SK-N-DZ (cell line): ENCODE measurements around the gene NEGR1. TPM values are rescaled to one million over a fixed set of nuclear protein-coding genes. Genes with fewer than 3 reads are reported as not detected.
"Not testable (repeated sequence)": the region's sequence is repeated elsewhere in the genome, so short reads cannot be mapped to it uniquely, and the experiment has no call there.

ENCODE experiments used
- DNase-seq: peaks from one replicate; pipeline ENCODE4 v3.0.0-alpha.2; 2015; ENCODE audit warnings: low spot score
- polyA plus RNA-seq, 2 experiments: library from polyadenylated mRNA; depleted of rRNA; stranded (reverse); fragments of >200 nt; gene quantifications; 2 replicates each; pipeline ENCODE4 v1.2.3, GENCODE V29; 2014

Gene NEGR1
- polyA plus RNA-seq (2014; cell fraction: cytosol; rRNA removed), result 2.0 and 2.4 TPM in 2 replicates
- polyA plus RNA-seq (2014; cell fraction: nucleus; rRNA removed), result 0.84 and 0.96 TPM in 2 replicates

DNA sequence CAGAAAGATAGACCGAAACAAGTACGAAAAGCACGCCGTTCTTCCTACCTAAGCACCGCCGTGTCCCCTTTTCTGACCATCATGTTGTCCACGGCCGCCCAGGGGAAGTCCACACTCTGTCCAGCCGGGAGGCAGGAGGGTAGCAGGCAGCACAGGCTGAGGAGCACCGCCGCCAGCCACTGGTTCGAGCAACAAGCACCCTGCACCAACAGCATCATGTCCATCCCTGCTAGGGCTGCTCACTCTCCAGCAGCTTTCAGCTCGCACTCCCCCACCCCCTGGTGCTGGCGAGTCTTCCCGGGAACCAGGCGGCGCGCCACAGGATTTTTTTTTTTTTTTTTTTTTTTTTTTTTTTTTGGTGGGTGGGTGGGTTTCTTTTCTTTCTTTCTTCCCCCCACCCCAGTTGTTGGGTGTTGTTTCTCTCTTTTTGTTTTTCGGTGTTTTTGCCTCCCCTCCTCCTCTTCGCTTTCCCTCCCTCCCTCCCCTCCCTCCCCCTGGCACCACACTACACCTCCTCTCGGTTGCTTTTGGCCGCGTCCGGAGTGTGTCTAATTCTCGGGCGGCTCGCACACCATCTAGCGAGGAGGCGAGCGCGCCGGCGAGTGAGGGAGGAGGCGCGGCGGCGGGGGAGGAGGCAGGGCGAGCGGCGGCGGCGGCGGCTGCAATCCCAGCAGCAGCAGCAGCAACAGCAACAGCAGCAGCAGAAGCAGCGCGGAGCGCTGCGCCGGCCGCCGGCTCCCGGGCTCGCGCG, at the start of gene NEGR1:
Gene NEGR1 (minus strand): TSS at position 269 of the 751 bp plus-strand sequence.
- DNase-seq, result peak; percentile 90

DNA sequence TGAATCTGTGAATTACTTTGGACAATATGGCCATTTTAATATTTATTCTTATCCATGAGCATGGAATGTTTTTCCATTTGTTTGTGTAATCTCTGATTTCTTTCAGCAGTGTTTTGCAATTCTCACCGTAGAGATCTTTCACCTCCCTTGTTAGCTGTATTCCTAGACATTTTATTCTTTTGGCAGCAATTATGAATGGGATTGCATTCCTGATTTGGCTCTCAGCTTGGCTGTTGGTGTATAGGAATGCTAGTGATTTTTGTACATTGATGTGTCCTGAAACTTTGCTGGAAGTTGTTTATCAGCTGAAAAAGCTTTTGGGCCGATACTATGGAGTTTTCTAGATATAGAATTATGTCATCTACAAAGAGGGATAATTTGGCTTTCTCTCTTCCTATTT, 44.2 kb upstream of the NEGR1 start:
- no peak for DNase-seq

DNA sequence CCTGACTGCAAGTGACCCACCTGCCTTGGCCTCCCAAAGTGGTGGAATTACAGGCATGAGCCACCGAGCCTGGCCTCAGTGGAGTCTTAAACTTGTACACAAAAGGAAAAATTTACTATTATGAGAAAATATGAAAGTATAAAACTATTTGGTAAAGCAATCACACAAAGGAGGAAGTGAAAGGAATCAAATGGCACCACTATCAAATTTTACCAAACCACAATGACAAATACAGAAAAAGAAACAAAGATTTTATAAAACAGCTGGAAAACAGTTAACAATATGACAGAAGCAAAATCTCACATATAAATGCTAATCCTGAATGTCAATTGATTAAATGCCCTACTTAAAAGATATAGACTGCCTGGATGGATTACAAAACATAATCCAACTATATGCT, 42.1 kb upstream of the NEGR1 start:
- no peak for DNase-seq

DNA sequence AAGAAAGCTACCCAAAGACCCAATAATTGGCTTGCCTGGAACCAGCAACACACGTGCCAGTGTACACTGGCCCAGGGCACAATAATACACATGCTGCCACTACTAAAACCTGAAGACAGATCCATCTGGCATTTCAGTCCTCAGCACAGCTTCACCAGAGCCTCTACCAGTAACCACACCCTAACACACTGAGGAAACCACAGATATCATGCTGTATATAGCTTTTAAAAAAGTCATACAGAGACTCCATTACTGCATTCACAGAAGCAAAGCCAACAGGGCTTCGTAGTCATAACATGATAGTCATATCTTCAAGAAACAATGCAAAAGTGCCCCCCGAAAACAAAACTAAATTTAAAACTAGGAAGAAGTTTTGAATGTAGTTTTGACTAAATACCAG, 40.6 kb upstream of the NEGR1 start:
- DNase-seq, result no peak

DNA sequence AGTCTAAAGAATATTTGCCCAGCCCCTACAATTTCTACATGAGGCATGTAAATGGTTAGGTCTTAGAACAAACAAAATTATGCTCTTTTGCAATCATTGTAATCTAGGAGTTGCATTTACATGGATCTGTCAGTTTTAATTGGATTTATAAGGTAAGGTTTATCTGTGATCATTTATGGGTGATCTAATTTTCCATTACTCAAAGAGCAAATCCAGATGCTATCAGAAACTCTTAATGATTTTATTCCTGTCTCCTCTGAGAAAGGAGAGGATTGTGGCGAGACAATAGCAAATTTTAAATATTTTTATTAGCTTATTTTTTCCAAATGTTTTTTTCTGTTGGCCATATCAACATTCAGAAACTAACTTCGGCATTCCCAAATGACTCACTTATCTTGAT, 14.2 kb upstream of the NEGR1 start:
- peak; percentile 44 for DNase-seq

DNA sequence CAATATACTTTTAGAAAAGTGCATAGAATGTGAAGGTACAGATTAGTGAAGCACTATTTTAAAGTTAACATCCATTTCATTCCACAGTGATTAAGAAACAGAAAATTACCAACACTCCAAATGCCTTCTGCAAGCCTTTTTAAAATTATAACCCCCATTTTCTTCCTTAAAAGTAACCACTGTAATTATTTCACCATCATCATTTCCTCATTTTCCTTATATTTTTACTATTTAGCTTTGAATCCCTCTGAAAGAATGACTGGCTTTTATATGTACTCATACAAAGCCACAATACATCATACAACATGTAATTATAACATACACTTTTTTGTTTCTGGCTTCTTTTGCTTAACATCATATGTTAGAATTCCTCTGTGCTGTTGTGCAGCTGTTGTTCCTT, 6.5 kb upstream of the NEGR1 start:
- DNase-seq, result no peak

DNA sequence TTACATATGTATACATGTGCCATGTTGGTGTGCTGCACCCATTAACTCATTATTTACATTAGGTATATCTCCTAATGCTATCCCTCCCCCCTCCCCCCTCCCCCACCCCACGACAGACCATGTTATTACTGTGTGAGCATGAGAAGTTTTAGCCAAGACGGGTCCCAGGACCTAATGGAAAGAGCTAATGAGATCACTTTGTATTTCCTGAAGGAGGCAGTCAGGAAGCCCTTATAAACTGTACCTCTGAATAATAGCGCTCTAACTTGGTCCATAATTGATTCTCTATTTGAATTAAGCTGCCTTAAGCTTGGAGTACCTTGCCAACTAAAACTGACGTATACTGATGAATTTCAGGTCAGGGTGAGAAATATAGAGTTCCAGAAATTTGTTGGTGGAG, 4.1 kb upstream of the NEGR1 start:
- no peak for DNase-seq

DNA sequence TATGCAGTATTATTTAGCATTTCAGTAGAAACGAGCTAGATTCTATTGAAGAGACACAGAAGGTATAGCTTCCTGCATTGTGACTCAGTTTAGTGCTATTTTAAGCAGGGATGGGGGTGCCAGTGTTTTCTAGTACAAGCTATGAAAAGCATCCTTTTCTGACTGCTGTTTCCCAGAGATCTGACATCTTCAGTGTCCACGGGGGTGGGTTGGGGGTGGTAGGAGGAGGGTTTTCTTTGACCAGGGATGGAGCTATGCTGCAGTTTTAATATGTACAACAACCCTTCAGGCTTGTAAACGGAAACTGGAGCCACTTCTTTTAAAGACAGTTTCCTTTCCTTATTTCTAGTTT, 2.7 kb upstream of the NEGR1 start:
- no peak for DNase-seq

DNA sequence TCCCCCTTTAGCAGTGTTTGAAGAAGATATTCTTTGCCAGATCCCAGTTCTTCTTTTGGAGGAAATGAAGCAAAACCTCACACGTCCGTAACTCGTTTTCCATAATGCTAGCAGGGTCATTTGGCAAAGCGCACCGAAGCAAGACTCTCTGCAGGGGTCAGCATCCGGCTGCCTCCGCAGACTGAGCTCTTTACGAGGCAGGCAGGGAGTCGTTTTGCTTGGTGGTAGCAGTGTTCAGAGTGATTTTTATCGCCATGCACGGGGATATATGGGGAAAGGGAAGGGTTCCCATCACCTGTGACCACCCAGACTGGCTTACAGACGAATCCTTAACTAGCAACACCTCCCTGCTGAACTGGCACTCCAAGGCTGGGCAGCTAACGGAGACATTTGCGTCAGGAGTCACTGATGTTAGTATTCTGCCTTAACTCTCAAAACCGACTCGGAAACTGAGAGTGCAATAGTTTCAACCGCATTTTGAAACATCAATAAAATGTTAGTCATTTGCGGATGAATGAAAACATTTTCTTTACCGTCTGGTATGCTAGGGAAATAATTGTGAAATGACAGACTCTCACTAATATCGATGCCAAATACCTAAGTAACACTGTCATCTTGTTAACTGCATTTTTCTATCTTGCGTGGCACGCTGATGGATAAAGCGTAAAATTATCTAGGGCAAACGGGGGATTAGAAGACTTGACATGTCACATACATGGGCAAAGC, 2.2 kb upstream of the NEGR1 start:
- peak; percentile 76 for DNase-seq

DNA sequence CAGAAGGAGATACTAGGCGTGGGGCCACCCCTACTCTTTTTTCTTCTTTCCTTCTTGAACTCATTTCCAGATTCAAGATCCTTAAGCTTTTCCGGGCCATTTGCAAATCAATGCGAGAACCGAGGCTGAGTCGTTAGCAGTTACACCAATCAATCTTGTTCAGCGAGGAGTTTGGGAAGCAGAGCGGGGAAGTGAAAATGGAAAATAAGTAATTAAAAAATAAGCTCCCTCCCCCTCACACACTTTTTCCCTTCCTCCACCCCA, 1.7 kb upstream of the NEGR1 start:
- no peak for DNase-seq

DNA sequence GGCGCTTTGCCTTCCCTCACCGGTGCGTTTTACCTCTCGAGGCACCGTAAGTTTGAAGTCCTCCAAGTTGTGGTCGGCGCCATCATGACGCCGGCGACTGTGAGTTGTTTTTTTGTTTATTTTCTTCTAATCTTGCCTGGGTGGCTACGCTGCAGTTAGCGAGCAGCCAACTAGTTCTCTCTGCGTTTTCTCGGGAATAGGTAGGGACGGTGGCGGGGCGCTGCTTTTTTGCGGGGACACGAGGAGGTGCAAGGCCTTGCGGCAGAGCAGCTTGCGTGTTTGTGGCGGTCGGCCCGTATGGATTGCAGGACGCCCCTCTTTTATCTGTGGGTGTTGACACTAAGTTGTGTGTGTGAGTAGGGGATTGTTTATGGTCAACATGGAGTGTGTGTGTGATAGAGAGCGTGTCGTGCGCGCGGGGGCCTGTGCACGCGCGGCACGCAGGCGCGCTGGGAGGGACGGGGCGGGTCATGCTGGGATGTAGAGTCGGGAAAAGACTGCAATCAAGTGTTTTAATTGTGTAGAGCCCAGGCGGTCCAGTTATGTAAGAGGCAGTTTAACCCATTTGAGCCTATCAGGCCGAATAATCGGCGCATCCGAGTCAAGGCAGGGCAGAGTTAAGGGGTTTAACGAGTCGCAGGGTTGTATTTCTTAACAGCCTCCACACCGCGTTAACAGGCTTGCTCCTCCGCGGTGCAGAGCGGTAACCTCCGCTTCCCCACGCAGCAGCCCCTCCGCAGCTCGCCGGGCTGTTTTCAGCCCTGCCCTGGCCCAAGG, 1.2 kb upstream of the NEGR1 start:
- DNase-seq, result peak; percentile 75

DNA sequence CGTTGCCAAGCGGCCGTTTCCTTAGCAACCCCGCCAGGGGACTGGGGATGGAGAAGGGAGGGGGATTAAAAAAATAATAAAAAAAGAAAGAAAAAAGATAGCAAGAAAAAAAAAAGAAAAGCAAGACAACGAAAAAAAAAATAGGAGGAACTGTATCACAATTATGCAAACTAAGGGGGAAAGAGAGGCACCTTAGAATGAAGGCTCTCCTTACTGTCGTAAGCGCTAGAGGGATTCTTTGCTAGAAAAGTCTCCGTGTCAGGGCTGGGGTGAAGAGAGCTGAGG, 625 bp upstream of the NEGR1 start:
- DNase-seq, result no peak

DNA sequence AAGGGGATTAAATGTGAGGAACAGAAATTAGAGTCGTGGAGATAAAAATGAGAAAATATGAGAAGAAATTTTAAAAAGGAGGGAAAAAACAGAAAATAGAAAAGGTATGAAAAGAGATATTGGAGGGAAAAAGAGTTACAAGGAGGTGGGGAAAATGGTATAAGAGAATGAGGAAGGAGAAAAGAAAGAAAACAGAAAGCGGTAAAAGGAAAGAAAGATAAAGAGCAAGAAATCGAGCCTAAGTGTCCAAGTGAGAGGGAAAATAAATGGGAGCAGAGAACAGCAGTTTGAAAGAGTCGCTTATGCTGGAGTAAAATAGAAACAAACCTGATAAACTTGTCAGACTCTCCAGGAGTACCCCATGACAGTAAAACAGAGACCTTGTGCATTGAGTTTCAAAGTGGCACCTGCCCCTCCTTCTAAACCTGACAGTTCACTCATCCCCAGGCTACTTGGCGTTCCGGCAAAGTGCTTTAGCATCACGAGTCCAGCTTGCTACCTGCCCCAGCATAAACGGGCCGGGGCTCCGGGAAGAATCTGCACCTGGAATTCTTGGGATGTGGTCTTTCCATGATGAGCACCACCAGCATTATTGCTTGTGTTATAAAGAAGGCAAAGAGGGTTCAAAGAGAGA, 585 bp downstream of the NEGR1 start:
- DNase-seq, result no peak

DNA sequence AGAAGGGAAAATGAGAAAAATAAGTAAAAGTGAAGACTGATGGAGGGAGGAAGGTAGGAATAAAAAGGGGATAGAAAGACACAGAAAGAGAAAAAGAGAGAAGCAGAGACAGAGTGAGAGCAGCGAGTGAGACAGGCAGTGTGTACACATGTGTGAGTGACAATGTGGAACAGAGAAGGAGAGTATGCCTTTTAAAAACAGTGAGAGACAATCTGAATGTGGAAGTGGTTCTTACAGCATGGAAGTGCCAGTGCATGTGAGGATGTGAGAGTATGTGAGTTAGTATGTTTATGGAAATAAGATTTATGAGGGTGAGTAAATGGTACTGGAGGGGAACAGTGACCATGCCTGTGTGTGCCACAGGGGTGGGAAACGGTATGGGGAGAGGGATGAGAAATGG, 1.2 kb downstream of the NEGR1 start:
- peak; percentile 8 for DNase-seq

DNA sequence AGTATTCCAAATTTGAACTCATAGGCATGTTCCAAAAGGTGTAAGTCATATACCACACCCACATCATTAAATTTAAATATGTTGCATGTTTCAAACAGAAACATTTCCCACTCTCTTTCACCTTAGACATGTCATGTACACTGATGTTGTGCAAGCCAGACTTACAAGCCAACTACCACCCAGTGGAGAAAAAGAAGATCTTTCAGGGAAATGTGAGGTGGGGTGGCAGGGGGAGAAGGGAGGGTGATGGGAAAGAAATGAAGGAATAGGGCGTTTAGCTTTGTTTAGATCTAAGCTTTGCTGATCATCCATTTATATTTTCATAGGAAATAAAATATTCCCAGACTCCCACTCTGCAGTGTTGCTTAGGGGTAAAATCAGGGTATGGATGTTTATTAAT, 1.6 kb downstream of the NEGR1 start:
- DNase-seq, result no peak

DNA sequence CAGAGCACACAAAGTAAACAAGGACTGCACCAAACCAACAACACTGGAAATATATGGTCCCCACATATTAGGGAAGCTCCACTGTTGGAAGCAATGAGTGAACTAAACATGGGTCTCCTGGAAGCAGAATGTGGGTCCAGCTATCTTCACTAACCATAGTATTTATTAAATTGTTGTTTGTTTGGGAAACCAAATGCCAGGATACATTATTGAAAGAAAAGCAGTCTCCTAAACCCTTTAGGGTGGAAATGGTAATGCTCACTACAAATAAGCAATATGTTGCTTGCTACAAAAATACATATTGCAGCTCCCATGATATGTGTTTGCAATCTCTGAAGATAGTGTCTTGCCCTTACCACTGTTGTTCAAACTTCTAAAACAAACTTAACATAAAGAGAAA, 2.2 kb downstream of the NEGR1 start:
- DNase-seq, result no peak

DNA sequence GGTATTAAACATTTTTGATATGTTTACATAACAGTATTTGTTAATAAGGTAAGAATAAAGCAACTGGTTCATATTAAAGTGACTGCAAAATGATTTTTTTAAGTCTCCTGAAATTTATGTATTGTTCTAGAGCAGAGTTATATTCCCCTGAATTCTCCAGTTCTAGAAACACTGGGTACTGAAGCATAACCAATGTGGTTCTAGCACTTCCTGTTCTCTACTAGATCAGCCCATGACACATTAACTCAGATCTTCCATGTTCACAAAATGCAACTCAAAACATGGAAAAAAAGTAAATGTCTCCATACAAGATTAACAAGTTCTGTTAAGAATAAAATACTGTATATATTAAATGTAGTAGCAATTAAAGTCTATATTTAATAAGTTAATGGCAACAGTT, 3.9 kb downstream of the NEGR1 start:
- DNase-seq, result no peak

DNA sequence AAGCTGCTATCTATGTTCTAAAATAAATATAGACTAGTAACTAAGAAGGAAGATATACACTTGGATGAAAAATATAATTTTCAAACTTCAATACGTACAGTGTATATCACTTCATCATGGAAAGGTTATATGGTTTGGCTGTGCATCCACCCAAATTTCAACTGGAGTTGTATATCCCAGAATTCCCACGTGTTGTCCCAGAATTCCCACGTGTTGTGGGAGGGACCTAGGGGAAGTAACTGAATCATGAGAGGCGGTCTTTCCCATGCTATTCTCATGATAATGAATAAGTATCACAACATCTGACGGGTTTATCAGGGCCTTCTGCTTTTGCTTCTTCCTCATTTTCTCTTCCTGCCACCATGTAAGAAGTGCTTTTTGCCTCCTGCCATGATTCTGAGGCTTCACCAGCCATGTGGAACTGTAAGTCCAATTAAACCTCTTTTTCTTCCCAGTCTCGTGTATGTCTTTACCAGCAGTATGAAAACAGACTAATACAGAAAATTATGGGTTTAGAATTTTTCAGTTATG, 10.7 kb downstream of the NEGR1 start:
- DNase-seq, result no peak

DNA sequence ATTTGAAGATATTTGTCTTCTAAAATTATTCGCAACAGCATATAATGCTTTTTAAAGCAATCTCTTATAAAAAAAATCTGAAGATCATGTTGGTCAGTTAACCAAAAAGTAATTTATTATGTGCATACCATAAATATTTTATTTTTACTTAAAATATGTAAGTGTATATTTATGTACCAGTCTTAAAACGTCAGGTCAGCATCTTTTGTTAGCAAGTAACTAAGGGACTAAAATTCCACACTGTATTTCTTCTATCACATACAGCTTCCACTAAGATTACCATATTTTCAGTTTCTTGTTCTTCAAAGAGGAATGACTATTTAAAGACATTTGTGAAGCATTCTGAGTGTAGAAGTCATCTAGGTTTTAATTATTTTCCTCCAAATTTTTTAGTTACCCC, 19.6 kb downstream of the NEGR1 start:
- no peak for DNase-seq

DNA sequence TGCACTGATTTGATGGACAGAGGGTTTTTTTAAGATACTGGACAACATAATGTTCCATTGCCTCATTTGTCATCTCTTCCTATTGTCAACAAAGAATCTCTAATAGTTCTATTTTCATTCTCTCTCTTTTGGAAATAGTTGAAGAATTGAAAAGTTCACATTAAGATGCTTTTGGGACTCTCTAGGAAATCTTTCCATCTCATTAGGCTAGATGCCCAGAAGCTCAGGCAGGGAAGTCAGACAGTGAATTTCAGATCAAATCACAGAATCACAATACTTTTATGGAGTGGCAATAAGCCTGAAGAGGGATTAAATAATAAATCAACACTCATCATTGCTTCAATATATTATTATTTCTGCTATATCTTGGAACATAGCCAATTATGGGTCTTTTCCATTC, 29.2 kb downstream of the NEGR1 start:
- no peak for DNase-seq

DNA sequence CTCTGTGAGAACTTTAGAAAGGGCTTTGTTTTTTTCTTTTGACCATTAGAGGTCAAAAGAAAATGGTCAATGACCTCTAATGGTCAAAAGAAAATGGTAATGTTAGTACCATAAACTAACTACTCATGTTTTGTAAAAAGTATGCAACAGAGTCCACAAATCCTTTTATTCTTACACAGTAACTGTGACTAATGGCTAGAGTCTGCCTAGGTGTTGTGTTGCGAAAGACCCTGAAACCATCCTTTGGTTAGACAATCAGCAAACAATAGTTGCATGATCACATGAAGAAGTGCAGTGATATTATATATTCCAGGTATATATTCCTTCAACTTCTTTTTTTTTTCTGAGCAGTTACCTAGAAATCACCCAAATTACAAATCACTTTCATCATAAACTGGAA, 40.9 kb downstream of the NEGR1 start:
- no peak for DNase-seq

DNA sequence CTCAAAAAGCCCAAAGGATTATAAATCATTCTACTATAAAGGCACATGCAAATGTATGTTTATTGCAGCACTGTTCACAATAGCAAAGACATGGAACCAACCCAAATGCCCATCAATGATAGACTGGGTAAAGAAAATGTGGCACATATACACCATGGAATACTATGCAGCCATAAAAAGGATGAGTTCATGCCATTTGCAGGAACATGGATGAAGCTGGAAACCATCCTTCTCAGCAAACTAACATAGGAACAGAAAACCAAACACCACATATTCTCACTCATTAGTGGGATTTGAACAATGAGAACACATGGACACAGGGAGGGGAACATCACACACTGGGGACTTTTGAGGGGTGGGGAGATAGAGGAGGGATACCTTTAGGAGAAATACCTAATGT, 46.4 kb downstream of the NEGR1 start:
- DNase-seq, result not testable (repeated sequence)
